HepG2 (cell line): Measurements from ENCODE around the gene RAB11FIP5. TPM values are rescaled to one million over a fixed set of nuclear protein-coding genes. Genes with fewer than 3 reads are reported as not detected.

Experiments used
- BORCS8-MEF2B ChIP-seq: sonication (generic); formaldehyde crosslinking; IDR thresholded peaks from 2 replicates; pipeline ENCODE4 v1.8.0; 2022; ENCODE audit warnings: mild to moderate bottlenecking, missing genetic modification reagents
- CAMTA2 ChIP-seq: sonication (generic); formaldehyde crosslinking; IDR thresholded peaks from 2 replicates; pipeline ENCODE4 v1.4.0; 2020; ENCODE audit warnings: mild to moderate bottlenecking, missing genetic modification reagents, borderline replicate concordance
- FOSL2 ChIP-seq: sonication (generic); formaldehyde crosslinking; IDR thresholded peaks from 2 replicates; pipeline ENCODE4 v1.4.0; 2020; ENCODE audit warnings: missing genetic modification reagents
- GABPA ChIP-seq, 2 experiments: IDR thresholded peaks; 2 replicates each; pipeline ENCODE4 v1.6.1; 2011 to 2016; ENCODE audit warnings: low read depth in 2 of 2, low read length in 1 of 2, missing biosample characterization in 1 of 2, missing genetic modification characterization in 1 of 2
- HIVEP1 ChIP-seq: sonication (generic); formaldehyde crosslinking; IDR thresholded peaks from 2 replicates; pipeline ENCODE4 v1.4.0; 2020; ENCODE audit warnings: mild to moderate bottlenecking, missing genetic modification reagents
- MAZ ChIP-seq, 2 experiments: sonication (generic) in 1 of 2; formaldehyde crosslinking in 1 of 2; IDR thresholded peaks; 2 replicates each; pipeline versions ENCODE4 v1.5.0 to v1.6.1; 2012 to 2020; ENCODE audit warnings: low read depth in 2 of 2, mild to moderate bottlenecking in 2 of 2, borderline replicate concordance in 1 of 2, improper control_type of control experiment in 1 of 2, low read length in 1 of 2, missing genetic modification reagents in 1 of 2, moderate library complexity in 1 of 2
- MIER3 ChIP-seq: IDR thresholded peaks from 2 replicates; pipeline ENCODE4 v1.6.1; 2016; ENCODE audit warnings: missing compliant biosample characterization, borderline replicate concordance
- MTF1 ChIP-seq: sonication (generic); formaldehyde crosslinking; IDR thresholded peaks from 2 replicates; pipeline ENCODE4 v1.5.0; 2020; ENCODE audit warnings: missing genetic modification reagents
- MYPOP ChIP-seq: sonication (generic); formaldehyde crosslinking; IDR thresholded peaks from 2 replicates; pipeline ENCODE4 v1.8.1; 2023; ENCODE audit warnings: mild to moderate bottlenecking, moderate library complexity, missing genetic modification reagents
- PAWR ChIP-seq: sonication (generic); formaldehyde crosslinking; IDR thresholded peaks from 2 replicates; pipeline ENCODE4 v1.4.0; 2020; ENCODE audit warnings: missing genetic modification reagents, mild to moderate bottlenecking, borderline replicate concordance
- PBX2 ChIP-seq: IDR thresholded peaks from 2 replicates; pipeline ENCODE4 v1.6.1; 2016; ENCODE audit warnings: control low read depth
- RNF2 ChIP-seq: fragments of 450-650 bp; conservative IDR thresholded peaks from 2 replicates; pipeline ENCODE4 v1.6.1; 2016; ENCODE audit warnings: low read depth
- SOX5 ChIP-seq: IDR thresholded peaks from 2 replicates; pipeline ENCODE4 v1.6.1; 2016; ENCODE audit warnings: borderline replicate concordance
- TCF12 ChIP-seq, 2 experiments: fragments of 450-650 bp in 1 of 2; sonication (generic) in 1 of 2; formaldehyde crosslinking in 1 of 2; IDR thresholded peaks; 2 replicates each; pipeline versions ENCODE4 v1.6.1 to v1.8.0; 2017 to 2022; ENCODE audit warnings: antibody characterized with exemption in 1 of 2, mild to moderate bottlenecking in 1 of 2, missing genetic modification reagents in 1 of 2, moderate library complexity in 1 of 2
- TFDP2 ChIP-seq: sonication (generic); formaldehyde crosslinking; IDR thresholded peaks from 2 replicates; pipeline ENCODE4 v1.4.0; 2020; ENCODE audit warnings: missing genetic modification reagents
- ZFP1 ChIP-seq: IDR thresholded peaks from 2 replicates; pipeline ENCODE4 v1.6.1; 2016
- ZKSCAN1 ChIP-seq: fragments of 150-350 bp; IDR thresholded peaks from 2 replicates; pipeline ENCODE4 v1.6.1; 2014; ENCODE audit warnings: low read length
- ZNF138 ChIP-seq: sonication (generic); formaldehyde crosslinking; IDR thresholded peaks from 2 replicates; pipeline ENCODE4 v1.5.0; 2020; ENCODE audit warnings: mild to moderate bottlenecking, low read depth, missing genetic modification reagents
- ZNF234 ChIP-seq: sonication (generic); formaldehyde crosslinking; conservative IDR thresholded peaks from 2 replicates; pipeline ENCODE4 v1.5.1; 2020; ENCODE audit warnings: mild to moderate bottlenecking, missing genetic modification reagents
- ZNF501 ChIP-seq: sonication (generic); formaldehyde crosslinking; IDR thresholded peaks from 2 replicates; pipeline ENCODE4 v1.5.1; 2020; ENCODE audit warnings: mild to moderate bottlenecking, moderate library complexity, missing genetic modification reagents
- ZNF598 ChIP-seq: sonication (generic); formaldehyde crosslinking; IDR thresholded peaks from 2 replicates; pipeline ENCODE4 v1.5.1; 2020; ENCODE audit warnings: mild to moderate bottlenecking, missing genetic modification reagents, borderline replicate concordance
- ZNF605 ChIP-seq: sonication (generic); formaldehyde crosslinking; IDR thresholded peaks from 2 replicates; pipeline ENCODE4 v1.8.0; 2022; ENCODE audit warnings: mild to moderate bottlenecking, missing genetic modification reagents
- ZNF740 ChIP-seq: sonication (generic); formaldehyde crosslinking; IDR thresholded peaks from 2 replicates; pipeline ENCODE4 v1.4.0; 2020; ENCODE audit warnings: missing genetic modification reagents
- ZNF747 ChIP-seq: sonication (generic); formaldehyde crosslinking; IDR thresholded peaks from 2 replicates; pipeline ENCODE4 v1.8.1; 2023; ENCODE audit warnings: missing genetic modification reagents, mild to moderate bottlenecking, borderline replicate concordance
- ZSCAN21 ChIP-seq: sonication (generic); formaldehyde crosslinking; IDR thresholded peaks from 2 replicates; pipeline ENCODE4 v1.8.0; 2022; ENCODE audit warnings: mild to moderate bottlenecking, missing genetic modification reagents, moderate library complexity, borderline replicate concordance
- polyA plus RNA-seq, 8 experiments: library from polyadenylated mRNA; depleted of rRNA in 3 of 8; stranded (reverse) in 7 of 8; unstranded in 1 of 8; fragments of >200 nt; fragmentation: Illumina TruSeq in 4 of 8; extraction: Trizol in 4 of 8; gene quantifications; 2 replicates each; pipeline versions ENCODE4 v1.2.1 to v1.2.3, GENCODE V29; 2011 to 2016; ENCODE audit warnings: low read depth in 4 of 8, missing spikeins in 1 of 8, mixed read lengths in 1 of 8; ENCODE audit not compliant: insufficient read depth in 1 of 8
- total RNA-seq, 5 experiments: library from RNA; depleted of rRNA; stranded (reverse); fragments of >200 nt; fragmentation: Illumina TruSeq; extraction: Trizol; gene quantifications; 2 replicates each; pipeline ENCODE4 v1.2.3, GENCODE V29; 2016; ENCODE audit warnings: low read depth in 1 of 5

Gene RAB11FIP5
- total and polyA plus RNA-seq, 2 of the 13 experiments (the other 11 are each of a cell fraction or from before 2014, with no cell fraction given), result 9.4 to 22.9 TPM

GRCh38 chr2:73112913-73113854, at the start of gene RAB11FIP5 (continued):
- peak; percentile 46; the same call in 1 of the 2 replicates for TF ChIP-seq ZSCAN21 (CRISPR knock-in tag)
- TF ChIP-seq ZNF598 (CRISPR knock-in tag), result no peak
- TF ChIP-seq MIER3 (CRISPR knock-in tag), result no peak
- TF ChIP-seq CAMTA2 (CRISPR knock-in tag), result peak; percentile 62; the same call in 1 of the 2 replicates
- TF ChIP-seq ZNF234 (CRISPR knock-in tag), result peak; percentile 34; the same call in 1 of the 2 replicates
- TF ChIP-seq GABPA (IDR thresholded peaks at IDR 0.05; ENCODE audit: low read depth, low read length), result no peak
- TF ChIP-seq GABPA (CRISPR knock-in tag; IDR thresholded peaks at IDR 0.05; ENCODE audit: low read depth), result peak; percentile 45; the same call in 1 of the 2 replicates
- peak; percentile 80 for TF ChIP-seq ZNF605
- TF ChIP-seq ZFP1 (CRISPR knock-in tag), result 0 out of 2 replicates have a peak, but pooled peaks have one; percentile 60
- TF ChIP-seq TCF12 (IDR thresholded peaks at IDR 0.05), result no peak
- TF ChIP-seq TCF12 (CRISPR knock-in tag; IDR thresholded peaks at IDR 0.05), result peak; percentile 50; the same call in 1 of the 2 replicates
- TF ChIP-seq ZNF138 (CRISPR knock-in tag), result no peak
- peak; percentile 96 for TF ChIP-seq ZNF501 (CRISPR knock-in tag)
- TF ChIP-seq RNF2, result peak; percentile 82; the same call in 1 of the 2 replicates
- TF ChIP-seq ZNF740, result no peak
- 0 out of 2 replicates have a peak, but pooled peaks have one; percentile 28 for TF ChIP-seq MTF1 (CRISPR knock-in tag)
- TF ChIP-seq PAWR (CRISPR knock-in tag), result 0 out of 2 replicates have a peak, but pooled peaks have one; percentile 84
- TF ChIP-seq MYPOP (CRISPR knock-in tag), result peak; percentile 65; the same call in 1 of the 2 replicates
- peak; percentile 69; the same call in 1 of the 2 replicates for TF ChIP-seq HIVEP1 (CRISPR knock-in tag)
- peak; percentile 85 for TF ChIP-seq TFDP2 (CRISPR knock-in tag)
- peak; percentile 28; the same call in 1 of the 2 replicates for TF ChIP-seq MAZ (IDR thresholded peaks at IDR 0.05; ENCODE audit: borderline replicate concordance, low read depth, low read length)
- TF ChIP-seq MAZ (CRISPR knock-in tag; IDR thresholded peaks at IDR 0.05; ENCODE audit: low read depth), result no peak; the same call in 1 of the 2 replicates
- TF ChIP-seq PBX2, result no peak
- TF ChIP-seq ZKSCAN1, result peak; percentile 94
- TF ChIP-seq BORCS8-MEF2B (CRISPR knock-in tag), result peak; percentile 67; the same call in 1 of the 2 replicates
- peak; percentile 47; the same call in 1 of the 2 replicates for TF ChIP-seq FOSL2 (CRISPR knock-in tag)
- peak; percentile 15; the same call in 1 of the 2 replicates for TF ChIP-seq SOX5 (CRISPR knock-in tag)
- peak; percentile 43; the same call in 1 of the 2 replicates for TF ChIP-seq ZNF747 (CRISPR knock-in tag)
